ENCODE data around the gene SH3TC1.

GRCh38 chr4:8157944-8158709 lies 41.0 kb upstream of the SH3TC1 start:
- TF ChIP-seq CTCF (IDR thresholded peaks at IDR 0.05; ENCODE audit: insufficient read depth, low read depth, low read length): no peak
- TF ChIP-seq EZH2 (IDR thresholded peaks at IDR 0.05; ENCODE audit: insufficient read depth, low read length): peak; percentile 74
